Calu3 (cell line): ENCODE data around the gene EYA2. TPM values are rescaled to one million over a fixed set of nuclear protein-coding genes. Genes with fewer than 3 reads are reported as not detected.
"Not testable (repeated sequence)": the region's sequence is repeated elsewhere in the genome, so short reads cannot be mapped to it uniquely, and the experiment has no call there.

ENCODE experiments used
- BruUV-seq: library from RNA; stranded (reverse); fragments of 400-500 nt; replicated peaks from 2 replicates; lab custom pipeline; 2021; lab: Mats Ljungman, UMichigan
- CTCF ChIA-PET: fragments of 300-600 bp; sonication (Branson Sonifier 250); formaldehyde crosslinking; loops from one replicate; lab custom pipeline; 2022; ENCODE audit warnings: antibody characterized with exemption; lab: Charles Lee
- DNase-seq: peaks from one replicate; pipeline ENCODE4 v3.0.0; 2022
- H3K27ac Mint-ChIP-seq: one replicate; pipeline ENCODE4 v1.8.0; 2022; ENCODE audit warnings: mixed read lengths; ENCODE audit not compliant: unreplicated experiment
- H3K27me3 Mint-ChIP-seq: one replicate; pipeline ENCODE4 v1.8.0; 2022; ENCODE audit warnings: mixed read lengths; ENCODE audit not compliant: unreplicated experiment
- H3K36me3 Mint-ChIP-seq: one replicate; pipeline ENCODE4 v1.8.0; 2022; ENCODE audit warnings: mild to moderate bottlenecking, moderate library complexity, mixed read lengths; ENCODE audit not compliant: insufficient read depth, unreplicated experiment
- H3K4me1 Mint-ChIP-seq: one replicate; pipeline ENCODE4 v1.8.0; 2022; ENCODE audit warnings: mild to moderate bottlenecking, low read depth, mixed read lengths; ENCODE audit not compliant: unreplicated experiment
- H3K4me3 Mint-ChIP-seq: one replicate; pipeline ENCODE4 v1.8.0; 2022; ENCODE audit warnings: mild to moderate bottlenecking, low read depth, moderate library complexity, mixed read lengths; ENCODE audit not compliant: unreplicated experiment
- H3K9me3 Mint-ChIP-seq: one replicate; pipeline ENCODE4 v1.8.0; 2022; ENCODE audit warnings: low read depth, mixed read lengths; ENCODE audit not compliant: unreplicated experiment
- CTCF ChIP-seq: fragments of 200-600 bp; IDR thresholded peaks from one replicate; pipeline ENCODE4 v1.8.0; 2022; ENCODE audit warnings: antibody characterized with exemption; ENCODE audit not compliant: unreplicated experiment
- intact Hi-C: fragments of 100-400 bp; cut with micrococcal nuclease; formaldehyde crosslinking; loops from one replicate; pipeline ENCODE4 v1.10.0; 2022; ENCODE audit not compliant: unreplicated experiment
- total RNA-seq: library from RNA; stranded (reverse); gene quantifications from 2 replicates; pipeline ENCODE4 v1.2.3, GENCODE V29; 2022

Gene EYA2
- total RNA-seq, 1 experiment from 2014 or later: 0.35 TPM

GRCh38 chr20:47202733-47203667 lies 308.4 kb downstream of the EYA2 start:
- DNase-seq: no peak
- CTCF ChIA-PET: interaction anchor here (0.6 to 1.4 kb wide), 2 partner anchors 181 to 929 kb away, joined by 3 to 5 read pairs; no protein-coding TSS in a partner anchor
- Mint-ChIP-seq H3K4me1 (peaks cover 74% of the 10 kb centered on the region), H3K36me3 (peaks cover 56% of the 10 kb centered on the region), H3K27me3 (no peaks in the 10 kb centered on the region), H3K4me3 (no peak overlapping the region), H3K9me3 (no peaks in the 10 kb centered on the region), H3K27ac (peak overlapping the region; percentile 98)
- no peak for TF ChIP-seq CTCF
- BruUV-seq: no TSS peak
- intact Hi-C loops: loop anchor here (10.0 kb wide), 2 partner anchors 292 to 422 kb away; no protein-coding TSS in a partner anchor

- peak; percentile 88 for DNase-seq
- Mint-ChIP-seq H3K4me1 (peaks cover 74% of the 10 kb centered on the region), H3K27me3 (no peaks in the 10 kb centered on the region), H3K27ac (peak overlapping the region; percentile 98), H3K9me3 (no peaks in the 10 kb centered on the region), H3K4me3 (peak overlapping the region; percentile 53), H3K36me3 (peaks cover 63% of the 10 kb centered on the region)
- no TSS peak for BruUV-seq
- CTCF ChIA-PET: interaction anchor here (0.6 to 2.5 kb wide), 10 partner anchors 8 to 1330 kb away, joined by 3 to 22 read pairs (median 4); no protein-coding TSS in a partner anchor
- intact Hi-C loops: loop anchor here (10.0 kb wide), 2 partner anchors 291 to 421 kb away; no protein-coding TSS in a partner anchor
- no peak for TF ChIP-seq CTCF
Measured at GRCh38 chr20:47204008-47204849, 309.6 kb downstream of the EYA2 start.

GRCh38 chr20:47204850-47205122 lies 310.1 kb downstream of the EYA2 start:
- Mint-ChIP-seq H3K27ac (peak overlapping the region; percentile 98), H3K4me3 (peak overlapping the region; percentile 53), H3K36me3 (peaks cover 61% of the 10 kb centered on the region), H3K4me1 (peaks cover 71% of the 10 kb centered on the region)
- BruUV-seq, H3K27me3 Mint-ChIP-seq, H3K9me3 Mint-ChIP-seq: not testable (repeated sequence)
- DNase-seq: peak; percentile 63
- CTCF ChIA-PET: interaction anchor here (0.6 to 2.5 kb wide), 13 partner anchors 8 to 768 kb away, joined by 3 to 49 read pairs (median 4); no protein-coding TSS in a partner anchor
- intact Hi-C loops: loop anchor here (10.0 kb wide), 2 partner anchors 290 to 420 kb away; no protein-coding TSS in a partner anchor

- DNase-seq: peak; percentile 93
- TF ChIP-seq CTCF: peak; percentile 99
- no TSS peak for BruUV-seq
- peak overlapping the region; percentile 75 for H3K27ac Mint-ChIP-seq
- H3K4me1 Mint-ChIP-seq: peaks cover 63% of the 10 kb centered on the region
- CTCF ChIA-PET: interaction anchor here (0.6 to 2.5 kb wide), 27 partner anchors 8 to 828 kb away, joined by 3 to 49 read pairs (median 3); partner anchors contain the start of gene ZMYND8
- peak overlapping the region; percentile 51 for H3K4me3 Mint-ChIP-seq
- no peaks in the 10 kb centered on the region for H3K9me3 Mint-ChIP-seq
- intact Hi-C loops: loop anchor here (10.0 kb wide), 2 partner anchors 289 to 419 kb away; no protein-coding TSS in a partner anchor
- peaks cover 53% of the 10 kb centered on the region for H3K36me3 Mint-ChIP-seq
- no peaks in the 10 kb centered on the region for H3K27me3 Mint-ChIP-seq
Measured at GRCh38 chr20:47205577-47206123, 311.0 kb downstream of the EYA2 start.

- intact Hi-C loops: loop anchor here (10.0 kb wide), 2 partner anchors 288 to 418 kb away; no protein-coding TSS in a partner anchor
- not testable (repeated sequence) for H3K9me3 Mint-ChIP-seq, DNase-seq, H3K27me3 Mint-ChIP-seq, BruUV-seq, H3K4me3 Mint-ChIP-seq, H3K27ac Mint-ChIP-seq
- CTCF ChIA-PET: interaction anchor here (0.6 to 2.3 kb wide), 4 partner anchors 35 to 449 kb away, joined by 3 to 49 read pairs (median 18); no protein-coding TSS in a partner anchor
- H3K4me1 Mint-ChIP-seq: peaks cover 54% of the 10 kb centered on the region
- peaks cover 49% of the 10 kb centered on the region for H3K36me3 Mint-ChIP-seq
Measured at GRCh38 chr20:47206552-47206951, 311.9 kb downstream of the EYA2 start.
